NCI-H460 (cell line): ENCODE results near the gene WWC2. TPM values are rescaled to one million over a fixed set of nuclear protein-coding genes. Genes with fewer than 3 reads are reported as not detected.

Experiments used
- DNase-seq: peaks from one replicate; pipeline ENCODE4 v3.0.0-alpha.2; 2016; ENCODE audit warnings: low read depth; ENCODE audit errors: extremely low read depth
- total RNA-seq: library from RNA; depleted of rRNA; stranded (reverse); fragments of >200 nt; shearing (Covaris generic); gene quantifications from 2 replicates; pipeline ENCODE4 v1.2.3, GENCODE V29; 2014

Gene WWC2
- total RNA-seq, 1 experiment from 2014 or later: 24.8 TPM

GRCh38 chr4:183286590-183287308 lies 187.7 kb downstream of the WWC2 start:
- DNase-seq: no peak

DNA sequence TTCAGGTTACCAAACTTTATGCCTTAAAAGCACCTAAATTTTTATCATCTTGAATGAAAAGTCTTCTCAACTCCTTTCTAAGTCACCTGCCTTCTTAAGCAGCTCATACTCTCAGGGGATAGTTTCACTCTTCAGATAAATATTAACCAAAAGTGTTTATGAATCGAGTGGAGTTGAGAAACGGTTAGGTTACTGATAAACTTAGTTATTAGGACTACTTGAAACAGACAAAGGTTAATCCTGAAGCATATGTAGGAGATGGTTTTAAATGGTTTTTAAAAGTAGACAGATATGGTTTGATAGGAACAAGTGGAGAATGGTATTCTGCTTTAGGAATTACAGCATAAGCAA lies 188.2 kb downstream of the WWC2 start:
- no peak for DNase-seq

GRCh38 chr4:183287677-183288076 lies 188.6 kb downstream of the WWC2 start:
- no peak for DNase-seq

- no peak for DNase-seq
These were observed 189.9 kb downstream of the WWC2 start for GRCh38 chr4:183288955-183289354.

DNA sequence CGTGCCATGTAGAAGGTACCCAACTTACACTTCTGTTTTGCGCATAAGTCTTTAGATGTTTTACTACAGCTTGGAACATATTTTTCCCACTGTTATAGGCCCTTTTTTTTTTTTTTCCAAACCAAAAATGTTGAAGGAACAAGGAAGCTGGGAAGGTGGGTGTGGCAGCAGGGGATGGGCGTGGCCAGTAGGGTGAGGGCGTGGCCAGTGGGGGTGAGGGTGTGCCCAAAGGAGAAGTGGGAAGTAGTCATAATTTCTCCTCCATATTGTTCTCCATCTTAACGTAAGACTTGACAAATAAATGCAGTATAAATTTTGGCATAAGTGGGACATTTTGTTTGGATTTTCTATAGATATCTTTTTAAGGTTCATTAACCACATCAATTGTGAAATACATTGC lies 190.6 kb downstream of the WWC2 start:
- DNase-seq: no peak

- DNase-seq: no peak
These were observed 192.0 kb downstream of the WWC2 start for GRCh38 chr4:183291070-183291469.

DNA sequence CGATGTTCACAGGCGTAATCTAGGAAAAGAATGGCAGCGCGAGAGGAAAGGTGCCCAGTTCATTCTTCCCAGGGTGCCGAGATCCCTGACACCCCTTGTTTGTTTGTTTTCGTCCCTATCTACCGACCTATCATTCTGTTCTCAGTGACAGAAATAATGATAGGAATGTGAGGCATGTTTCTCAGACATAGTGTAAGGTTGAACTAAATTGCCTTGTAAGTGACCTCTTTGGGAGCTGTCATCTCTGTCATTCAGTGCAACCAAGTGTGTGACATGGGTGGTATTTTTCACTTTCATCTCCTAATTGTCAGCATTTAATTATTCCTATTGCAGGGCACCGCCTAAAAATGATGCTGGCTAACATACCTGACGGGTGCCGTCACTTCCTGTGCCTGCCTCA lies 196.7 kb downstream of the WWC2 start:
- DNase-seq: no peak

GRCh38 chr4:183297675-183298074 lies 198.6 kb downstream of the WWC2 start:
- no peak for DNase-seq

GRCh38 chr4:183299464-183299863 lies 200.4 kb downstream of the WWC2 start:
- no peak for DNase-seq

GRCh38 chr4:183300070-183300469 lies 201.0 kb downstream of the WWC2 start:
- no peak for DNase-seq

GRCh38 chr4:183300655-183301054 lies 201.6 kb downstream of the WWC2 start:
- DNase-seq: no peak

DNA sequence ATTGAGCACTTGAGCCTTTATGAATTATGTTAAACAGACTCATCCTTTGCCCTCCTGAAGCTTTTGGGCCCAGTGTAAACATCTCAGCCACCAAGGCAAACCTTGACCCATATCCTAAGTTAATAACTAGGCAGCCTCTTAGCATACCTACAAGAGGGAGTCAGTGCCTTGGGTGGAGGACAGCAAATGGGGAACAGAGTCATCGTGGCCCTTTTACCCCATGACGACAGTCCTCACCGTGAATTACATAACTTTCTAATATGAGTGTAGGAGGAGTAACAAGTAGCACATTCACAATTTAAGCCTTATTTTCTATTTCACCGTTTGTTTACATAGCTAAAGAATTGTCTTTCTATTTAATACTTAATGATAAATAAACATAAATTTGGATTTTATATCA lies 204.2 kb downstream of the WWC2 start:
- no peak for DNase-seq

DNA sequence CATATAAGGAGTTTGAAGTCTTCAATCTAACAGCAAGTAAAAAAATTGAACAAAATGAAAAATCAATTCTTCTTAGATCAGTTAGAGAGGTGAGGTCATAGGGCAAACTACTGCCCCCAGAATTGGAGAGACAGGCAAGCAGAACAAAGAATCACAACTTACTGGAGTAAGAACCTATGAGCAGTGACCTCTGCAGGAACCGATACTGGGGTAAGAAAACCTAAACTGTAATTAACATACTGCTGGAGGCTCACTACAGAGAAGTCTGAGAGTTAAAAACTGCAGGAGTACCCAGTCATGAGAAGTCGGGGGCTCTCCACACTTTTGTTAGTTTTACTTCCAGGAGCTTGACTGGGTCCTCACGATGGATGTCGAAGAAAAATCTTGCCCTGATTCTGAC lies 205.0 kb downstream of the WWC2 start:
- no peak for DNase-seq

GRCh38 chr4:183304538-183304937 lies 205.5 kb downstream of the WWC2 start:
- no peak for DNase-seq

DNA sequence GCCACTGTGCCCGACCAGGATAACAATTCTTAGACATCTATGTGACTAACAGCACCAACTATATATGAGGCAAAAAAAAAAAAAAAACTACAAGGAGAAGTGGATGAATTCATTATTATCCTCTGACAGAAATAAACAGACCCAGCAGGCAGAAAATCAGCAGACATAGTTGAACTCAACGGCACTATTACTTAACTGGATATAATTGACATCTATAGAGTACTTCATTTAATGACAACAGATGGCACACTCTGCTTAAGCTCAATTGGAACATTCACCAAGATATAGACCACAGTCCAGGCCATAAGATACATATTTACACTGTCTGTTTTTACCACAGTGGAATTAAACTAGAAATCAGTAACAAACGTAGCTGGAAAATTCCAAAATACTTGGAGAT lies 207.8 kb downstream of the WWC2 start:
- no peak for DNase-seq

DNA sequence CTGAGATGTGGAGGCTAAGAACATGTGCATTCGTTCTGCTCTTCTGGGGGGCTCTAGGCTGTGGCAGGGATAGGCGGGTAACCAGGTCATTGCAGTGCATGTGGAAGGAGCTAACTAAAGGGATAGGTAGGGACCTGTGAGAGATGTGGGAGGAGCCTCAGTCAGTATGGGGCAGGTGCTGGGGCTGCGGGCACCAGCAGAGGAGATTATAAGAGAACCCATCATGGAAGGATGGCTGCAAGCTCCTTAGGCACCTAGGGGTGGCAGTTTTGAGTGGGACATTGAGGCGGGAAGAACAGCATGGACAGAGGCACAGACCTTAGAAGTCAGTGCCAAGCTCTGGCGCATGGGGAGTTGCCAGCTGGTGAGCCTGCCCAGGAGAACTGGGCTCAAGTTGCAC lies 213.8 kb downstream of the WWC2 start:
- DNase-seq: no peak

DNA sequence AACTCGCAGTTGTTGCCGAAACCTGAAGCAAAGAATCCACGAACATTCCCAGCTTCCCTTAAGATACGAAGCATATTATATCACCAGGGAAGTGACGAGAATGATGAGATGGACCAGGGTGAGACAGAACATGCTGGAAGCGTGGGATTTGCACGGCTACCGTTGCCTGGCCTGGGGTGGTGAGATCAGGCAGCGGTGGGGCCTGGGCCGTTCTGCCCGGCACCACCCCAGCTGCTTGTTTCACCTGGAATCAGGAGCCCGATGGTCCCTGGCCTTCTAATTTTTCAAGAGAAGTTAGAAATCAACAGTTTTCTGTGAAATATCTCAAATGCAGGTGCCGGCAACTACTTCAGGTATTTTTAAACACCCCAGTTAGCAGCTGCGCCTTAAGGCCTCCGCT lies 215.3 kb downstream of the WWC2 start:
- no peak for DNase-seq

DNA sequence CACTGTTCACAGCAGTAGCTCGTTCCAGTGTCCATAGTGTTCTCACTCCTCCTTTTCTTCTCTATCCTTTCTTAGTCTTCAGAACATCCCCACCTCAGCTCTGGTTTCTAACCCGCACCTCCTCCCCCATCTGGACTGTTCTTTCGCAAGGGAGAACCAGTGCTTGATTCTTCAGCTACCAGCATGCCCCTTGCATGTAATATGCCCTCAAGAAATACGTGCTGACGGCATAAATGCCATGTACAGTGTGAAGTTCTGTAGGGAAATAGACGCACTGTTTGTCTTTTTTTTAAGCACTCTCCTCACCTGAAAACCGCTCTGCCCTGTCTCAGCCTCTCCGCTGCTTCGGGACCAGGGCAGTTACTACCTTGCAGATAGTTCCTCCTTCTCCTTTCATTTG lies 215.7 kb downstream of the WWC2 start:
- DNase-seq: no peak

- DNase-seq: no peak
These were observed 219.6 kb downstream of the WWC2 start for GRCh38 chr4:183318656-183319055.

GRCh38 chr4:183320211-183321059 lies 221.4 kb downstream of the WWC2 start, which contains the start of gene CLDN22:
TSS of gene CLDN22 (minus strand) at chr4:183320276. CDS start at chr4:183320218, 58 bp downstream.
- DNase-seq: no peak

GRCh38 chr4:183321079-183321478 lies 222.0 kb downstream of the WWC2 start:
- no peak for DNase-seq

DNA sequence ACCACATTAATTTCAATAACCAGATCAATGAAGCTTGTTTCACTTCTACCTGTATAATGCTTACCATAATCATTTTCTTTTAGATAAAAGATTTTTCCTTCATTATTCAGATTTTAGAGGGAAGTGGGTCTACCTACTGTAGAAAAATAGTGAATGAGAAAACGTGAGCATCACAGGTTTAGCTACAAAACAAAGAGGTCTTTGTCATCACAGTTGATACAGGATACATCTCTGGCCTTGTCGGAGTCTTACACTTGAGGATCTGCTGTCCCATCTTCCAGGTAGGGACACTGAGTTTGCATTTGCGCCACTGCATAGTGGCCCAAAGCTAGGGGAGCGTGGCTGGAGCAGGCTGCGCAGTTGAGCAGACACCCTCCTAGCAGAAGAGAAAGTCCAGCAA lies 222.5 kb downstream of the WWC2 start:
- no peak for DNase-seq
